ENCODE measurements around the gene TMEM169.

Gene TMEM169

DNA sequence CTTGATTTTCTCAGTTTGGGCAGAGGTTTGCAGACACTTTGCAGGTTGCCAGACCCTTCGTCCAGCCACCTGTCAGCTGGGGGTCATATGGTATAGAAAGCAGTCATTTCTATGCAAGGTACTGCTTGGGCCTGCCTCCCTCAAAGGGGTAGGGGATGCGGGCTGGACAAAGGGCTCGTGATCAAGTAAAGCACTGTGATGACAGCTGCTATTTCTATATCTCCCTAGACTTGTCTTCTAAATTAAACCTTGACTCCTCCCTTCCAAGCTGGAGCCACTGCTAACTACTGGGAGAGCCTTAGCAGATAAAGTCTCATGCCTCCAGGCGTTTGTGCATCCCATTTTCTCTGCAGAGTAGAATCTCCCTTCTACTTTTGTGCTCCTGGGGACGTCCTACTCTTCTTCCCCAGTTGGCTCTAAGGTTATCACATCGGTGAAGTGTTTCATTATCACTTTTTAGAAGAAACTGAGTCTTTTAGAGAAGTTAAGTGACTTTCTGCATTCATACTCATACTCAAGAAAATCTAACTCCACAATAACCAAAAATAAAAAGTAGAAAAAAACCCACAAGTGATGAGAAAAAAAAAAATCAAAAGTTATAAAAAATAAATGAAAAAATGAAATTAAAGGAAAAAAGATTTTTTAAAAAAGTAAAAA lies 26.7 kb downstream of the TMEM169 start (continued):
- TF ChIP-seq, protein P1, sequence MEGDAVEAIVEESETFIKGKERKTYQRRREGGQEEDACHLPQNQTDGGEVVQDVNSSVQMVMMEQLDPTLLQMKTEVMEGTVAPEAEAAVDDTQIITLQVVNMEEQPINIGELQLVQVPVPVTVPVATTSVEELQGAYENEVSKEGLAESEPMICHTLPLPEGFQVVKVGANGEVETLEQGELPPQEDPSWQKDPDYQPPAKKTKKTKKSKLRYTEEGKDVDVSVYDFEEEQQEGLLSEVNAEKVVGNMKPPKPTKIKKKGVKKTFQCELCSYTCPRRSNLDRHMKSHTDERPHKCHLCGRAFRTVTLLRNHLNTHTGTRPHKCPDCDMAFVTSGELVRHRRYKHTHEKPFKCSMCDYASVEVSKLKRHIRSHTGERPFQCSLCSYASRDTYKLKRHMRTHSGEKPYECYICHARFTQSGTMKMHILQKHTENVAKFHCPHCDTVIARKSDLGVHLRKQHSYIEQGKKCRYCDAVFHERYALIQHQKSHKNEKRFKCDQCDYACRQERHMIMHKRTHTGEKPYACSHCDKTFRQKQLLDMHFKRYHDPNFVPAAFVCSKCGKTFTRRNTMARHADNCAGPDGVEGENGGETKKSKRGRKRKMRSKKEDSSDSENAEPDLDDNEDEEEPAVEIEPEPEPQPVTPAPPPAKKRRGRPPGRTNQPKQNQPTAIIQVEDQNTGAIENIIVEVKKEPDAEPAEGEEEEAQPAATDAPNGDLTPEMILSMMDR (tag by site-specific recombination; IDR thresholded peaks at IDR 0.05), result no peak
- TF ChIP-seq ZNF362 (tag by site-specific recombination; IDR thresholded peaks at IDR 0.05), result peak; percentile 98
- TF ChIP-seq ZBTB8A (tag by site-specific recombination; IDR thresholded peaks at IDR 0.05), result 0 out of 2 replicates have a peak, but pooled peaks have one; percentile 20
- no peak for TF ChIP-seq YY2 (tag by site-specific recombination; IDR thresholded peaks at IDR 0.05)
- no peak for TF ChIP-seq ZNF692 (tag by site-specific recombination; IDR thresholded peaks at IDR 0.05)
- TF ChIP-seq, protein P2, sequence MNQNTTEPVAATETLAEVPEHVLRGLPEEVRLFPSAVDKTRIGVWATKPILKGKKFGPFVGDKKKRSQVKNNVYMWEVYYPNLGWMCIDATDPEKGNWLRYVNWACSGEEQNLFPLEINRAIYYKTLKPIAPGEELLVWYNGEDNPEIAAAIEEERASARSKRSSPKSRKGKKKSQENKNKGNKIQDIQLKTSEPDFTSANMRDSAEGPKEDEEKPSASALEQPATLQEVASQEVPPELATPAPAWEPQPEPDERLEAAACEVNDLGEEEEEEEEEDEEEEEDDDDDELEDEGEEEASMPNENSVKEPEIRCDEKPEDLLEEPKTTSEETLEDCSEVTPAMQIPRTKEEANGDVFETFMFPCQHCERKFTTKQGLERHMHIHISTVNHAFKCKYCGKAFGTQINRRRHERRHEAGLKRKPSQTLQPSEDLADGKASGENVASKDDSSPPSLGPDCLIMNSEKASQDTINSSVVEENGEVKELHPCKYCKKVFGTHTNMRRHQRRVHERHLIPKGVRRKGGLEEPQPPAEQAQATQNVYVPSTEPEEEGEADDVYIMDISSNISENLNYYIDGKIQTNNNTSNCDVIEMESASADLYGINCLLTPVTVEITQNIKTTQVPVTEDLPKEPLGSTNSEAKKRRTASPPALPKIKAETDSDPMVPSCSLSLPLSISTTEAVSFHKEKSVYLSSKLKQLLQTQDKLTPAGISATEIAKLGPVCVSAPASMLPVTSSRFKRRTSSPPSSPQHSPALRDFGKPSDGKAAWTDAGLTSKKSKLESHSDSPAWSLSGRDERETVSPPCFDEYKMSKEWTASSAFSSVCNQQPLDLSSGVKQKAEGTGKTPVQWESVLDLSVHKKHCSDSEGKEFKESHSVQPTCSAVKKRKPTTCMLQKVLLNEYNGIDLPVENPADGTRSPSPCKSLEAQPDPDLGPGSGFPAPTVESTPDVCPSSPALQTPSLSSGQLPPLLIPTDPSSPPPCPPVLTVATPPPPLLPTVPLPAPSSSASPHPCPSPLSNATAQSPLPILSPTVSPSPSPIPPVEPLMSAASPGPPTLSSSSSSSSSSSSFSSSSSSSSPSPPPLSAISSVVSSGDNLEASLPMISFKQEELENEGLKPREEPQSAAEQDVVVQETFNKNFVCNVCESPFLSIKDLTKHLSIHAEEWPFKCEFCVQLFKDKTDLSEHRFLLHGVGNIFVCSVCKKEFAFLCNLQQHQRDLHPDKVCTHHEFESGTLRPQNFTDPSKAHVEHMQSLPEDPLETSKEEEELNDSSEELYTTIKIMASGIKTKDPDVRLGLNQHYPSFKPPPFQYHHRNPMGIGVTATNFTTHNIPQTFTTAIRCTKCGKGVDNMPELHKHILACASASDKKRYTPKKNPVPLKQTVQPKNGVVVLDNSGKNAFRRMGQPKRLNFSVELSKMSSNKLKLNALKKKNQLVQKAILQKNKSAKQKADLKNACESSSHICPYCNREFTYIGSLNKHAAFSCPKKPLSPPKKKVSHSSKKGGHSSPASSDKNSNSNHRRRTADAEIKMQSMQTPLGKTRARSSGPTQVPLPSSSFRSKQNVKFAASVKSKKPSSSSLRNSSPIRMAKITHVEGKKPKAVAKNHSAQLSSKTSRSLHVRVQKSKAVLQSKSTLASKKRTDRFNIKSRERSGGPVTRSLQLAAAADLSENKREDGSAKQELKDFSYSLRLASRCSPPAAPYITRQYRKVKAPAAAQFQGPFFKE (tag by site-specific recombination; IDR thresholded peaks at IDR 0.05; ENCODE audit: borderline replicate concordance), result no peak
- TF ChIP-seq, protein P3, sequence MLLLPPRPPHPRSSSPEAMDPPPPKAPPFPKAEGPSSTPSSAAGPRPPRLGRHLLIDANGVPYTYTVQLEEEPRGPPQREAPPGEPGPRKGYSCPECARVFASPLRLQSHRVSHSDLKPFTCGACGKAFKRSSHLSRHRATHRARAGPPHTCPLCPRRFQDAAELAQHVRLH (tag by site-specific recombination; IDR thresholded peaks at IDR 0.05), result no peak
- no peak for TF ChIP-seq BCL6B (tag by site-specific recombination; IDR thresholded peaks at IDR 0.05)
- no peak for TF ChIP-seq ZNF354C (tag by site-specific recombination; IDR thresholded peaks at IDR 0.05; ENCODE audit: borderline replicate concordance, low read depth)
- TF ChIP-seq ZNF423 (tag by site-specific recombination; IDR thresholded peaks at IDR 0.05), result no peak
- TF ChIP-seq ZNF48 (tag by site-specific recombination; IDR thresholded peaks at IDR 0.05), result no peak
- no peak for TF ChIP-seq ZNF629 (tag by site-specific recombination; IDR thresholded peaks at IDR 0.05)
- no peak for TF ChIP-seq ZNF138 (tag by site-specific recombination; IDR thresholded peaks at IDR 0.05; ENCODE audit: borderline replicate concordance)
- 0 out of 2 replicates have a peak, but pooled peaks have one; percentile 1 for TF ChIP-seq ZNF335 (tag by site-specific recombination; conservative IDR thresholded peaks at IDR 0.05)
- TF ChIP-seq ZSCAN30 (tag by site-specific recombination; IDR thresholded peaks at IDR 0.05), result no peak
- TF ChIP-seq ZNF398 (tag by site-specific recombination; IDR thresholded peaks at IDR 0.05), result no peak
- no peak for TF ChIP-seq ZNF202 (tag by site-specific recombination; IDR thresholded peaks at IDR 0.05; ENCODE audit: borderline replicate concordance)
- TF ChIP-seq ZNF558 (tag by site-specific recombination; IDR thresholded peaks at IDR 0.05), result no peak
- no peak for TF ChIP-seq ZNF266 (tag by site-specific recombination; IDR thresholded peaks at IDR 0.05; ENCODE audit: low read depth)
- no peak for TF ChIP-seq ZNF548 (tag by site-specific recombination; IDR thresholded peaks at IDR 0.05)
- no peak; the same call in 1 of the 2 replicates for TF ChIP-seq ZNF843 (tag by site-specific recombination; IDR thresholded peaks at IDR 0.05)
- TF ChIP-seq ZBTB6 (tag by site-specific recombination; IDR thresholded peaks at IDR 0.05), result no peak
- no peak for TF ChIP-seq ZNF239 (tag by site-specific recombination; IDR thresholded peaks at IDR 0.05)
- peak; percentile 93 for TF ChIP-seq PRDM1 (tag by site-specific recombination; IDR thresholded peaks at IDR 0.05)

All from HEK293 (cell line).